Measurements from ENCODE around the gene USP12.
"Not testable (repeated sequence)": the region's sequence is repeated elsewhere in the genome, so short reads cannot be mapped to it uniquely, and the experiment has no call there.

Gene USP12, protein sequence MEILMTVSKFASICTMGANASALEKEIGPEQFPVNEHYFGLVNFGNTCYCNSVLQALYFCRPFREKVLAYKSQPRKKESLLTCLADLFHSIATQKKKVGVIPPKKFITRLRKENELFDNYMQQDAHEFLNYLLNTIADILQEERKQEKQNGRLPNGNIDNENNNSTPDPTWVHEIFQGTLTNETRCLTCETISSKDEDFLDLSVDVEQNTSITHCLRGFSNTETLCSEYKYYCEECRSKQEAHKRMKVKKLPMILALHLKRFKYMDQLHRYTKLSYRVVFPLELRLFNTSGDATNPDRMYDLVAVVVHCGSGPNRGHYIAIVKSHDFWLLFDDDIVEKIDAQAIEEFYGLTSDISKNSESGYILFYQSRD

DNA sequence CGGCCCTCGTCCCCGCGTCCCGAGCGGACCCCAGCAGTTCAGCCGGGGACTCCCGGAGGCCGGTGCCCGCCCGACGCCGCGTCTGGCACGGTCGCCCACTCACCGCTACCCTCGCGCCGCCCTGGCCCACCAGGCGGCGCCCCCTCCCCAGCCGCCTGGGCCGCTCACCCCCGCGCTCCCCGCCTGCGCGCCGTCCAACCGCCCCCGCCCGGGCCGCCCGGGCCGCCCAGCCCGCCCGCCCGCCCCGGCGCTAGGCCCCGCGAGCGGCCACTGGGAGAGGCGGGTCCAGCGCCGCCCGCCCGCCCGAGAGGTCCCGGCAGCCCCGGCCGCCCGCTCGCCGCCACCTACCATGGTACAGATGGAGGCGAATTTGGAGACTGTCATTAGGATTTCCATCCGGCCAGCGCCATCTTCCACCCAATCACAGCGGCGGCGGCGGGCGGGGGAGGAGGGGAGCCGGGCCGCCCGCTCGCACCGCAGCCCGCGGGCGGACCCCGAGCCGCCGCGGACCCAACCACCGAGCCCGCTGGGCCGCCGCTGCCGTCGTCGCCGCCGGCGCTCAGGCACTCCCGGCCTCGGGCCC lies at the start of gene USP12:
Gene USP12 (minus strand): TSS at position 568 of the 583 bp plus-strand sequence. CDS start 172 bp downstream, at position 396.
- DNase-seq (ENCODE audit: low spot score), result no peak

DNA sequence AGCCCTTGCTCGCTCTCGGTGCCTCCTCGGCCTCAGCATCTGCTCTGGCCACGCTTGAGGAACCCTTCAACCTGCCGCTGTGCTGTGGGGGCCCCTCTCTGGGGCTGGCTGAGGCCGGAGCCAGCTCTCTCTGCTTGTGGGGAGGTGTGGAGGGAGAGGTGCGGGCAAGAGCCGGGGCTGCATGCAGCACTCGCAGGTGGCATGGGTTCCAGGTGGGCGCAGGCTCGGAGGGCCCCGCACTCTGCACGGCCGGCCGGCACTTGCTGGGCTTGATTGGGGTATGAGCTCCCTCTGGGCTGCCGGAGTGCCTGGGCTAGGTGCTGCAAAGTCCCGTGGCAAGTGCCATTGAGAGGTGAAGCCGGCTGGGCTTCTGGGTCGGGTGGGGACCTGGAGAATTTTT lies 48.0 kb upstream of the USP12 start:
- no peak for DNase-seq (ENCODE audit: low spot score)

DNA sequence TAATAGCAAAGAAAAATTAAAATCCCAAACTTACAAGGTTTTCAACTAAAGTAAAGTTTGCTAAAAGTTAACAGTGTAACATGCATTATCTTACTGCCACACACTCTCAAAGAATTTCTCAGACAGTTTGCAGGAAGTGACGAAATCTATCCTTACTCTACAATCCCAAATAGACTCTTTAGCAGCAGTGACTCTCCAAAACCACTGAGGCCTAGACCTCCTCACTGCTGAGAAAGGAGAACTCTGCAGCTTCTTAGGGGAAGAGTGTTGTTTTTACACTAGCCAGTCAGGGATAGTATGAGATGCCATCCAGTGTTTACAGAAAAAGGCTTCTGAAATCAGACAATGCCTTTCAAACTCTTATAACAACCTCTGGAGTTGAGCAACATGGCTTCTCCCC lies 47.2 kb upstream of the USP12 start:
- DNase-seq (ENCODE audit: low spot score), result not testable (repeated sequence)

DNA sequence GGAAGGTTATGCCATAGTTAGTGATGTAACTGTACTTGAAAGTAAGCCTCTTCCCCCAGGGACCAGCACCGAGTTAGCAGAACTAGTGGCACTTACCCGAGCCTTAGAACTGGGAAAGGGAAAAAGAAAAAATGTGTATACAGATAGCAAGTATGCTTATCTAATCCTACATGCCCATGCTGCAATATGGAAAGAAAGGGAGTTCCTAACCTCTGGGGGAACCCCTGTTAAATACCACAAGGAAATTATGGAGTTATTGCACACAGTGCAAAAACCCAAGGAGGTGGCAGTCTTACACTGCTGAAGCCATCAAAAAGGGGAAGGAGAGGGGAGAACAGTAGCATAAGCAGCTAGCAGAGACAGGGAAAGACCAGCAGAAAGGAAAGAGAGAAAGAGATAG lies 46.2 kb upstream of the USP12 start:
- not testable (repeated sequence) for DNase-seq (ENCODE audit: low spot score)

DNA sequence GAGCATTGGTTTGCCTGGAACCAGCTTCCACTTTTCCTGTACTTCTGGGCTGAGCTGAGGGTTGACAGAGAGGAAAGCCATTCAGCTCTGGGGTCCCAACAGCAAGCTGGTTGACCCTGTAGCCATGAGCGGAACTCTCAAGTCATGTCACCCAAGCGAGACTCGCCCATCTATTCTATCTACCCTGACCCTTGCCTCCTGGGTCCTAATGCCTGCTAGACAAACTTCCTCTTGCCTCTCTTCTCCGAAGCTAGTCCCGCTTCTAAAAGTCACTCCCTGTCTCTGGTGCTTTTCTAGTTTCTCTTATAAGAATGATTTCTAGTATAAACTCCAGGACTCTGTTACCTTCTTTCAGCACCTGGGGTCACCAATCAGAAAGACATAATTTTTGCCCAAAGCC lies 41.8 kb upstream of the USP12 start:
- not testable (repeated sequence) for DNase-seq (ENCODE audit: low spot score)

DNA sequence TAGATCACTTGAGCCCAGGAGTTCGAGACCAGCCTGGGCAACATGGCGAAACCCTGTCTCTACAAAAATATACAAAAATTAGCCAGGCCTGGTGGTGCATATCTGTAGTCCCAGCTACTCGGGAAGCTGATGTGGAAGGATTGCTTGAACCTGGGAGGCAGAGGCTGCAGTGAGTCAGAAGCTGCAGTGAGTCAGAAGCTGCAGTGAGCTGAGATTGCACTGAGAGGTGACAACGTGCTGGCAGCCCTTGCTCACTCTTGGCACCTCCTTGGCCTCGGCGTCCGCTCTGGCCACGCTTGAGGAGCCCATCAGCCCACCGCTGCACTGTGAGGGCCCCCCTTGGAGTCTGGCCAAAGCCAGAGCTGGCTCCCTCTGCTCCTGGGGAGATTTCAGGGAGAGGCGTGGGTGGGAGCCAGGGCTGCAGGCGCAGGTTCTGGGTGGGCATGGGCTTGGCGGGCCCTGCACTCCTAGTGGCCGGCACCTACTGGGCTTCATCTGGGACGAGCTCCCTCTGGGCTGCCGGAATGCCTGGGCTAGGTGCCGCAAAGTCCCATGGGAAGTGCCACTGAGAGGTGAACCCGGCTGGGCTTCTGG lies 40.3 kb upstream of the USP12 start:
- no peak for DNase-seq (ENCODE audit: low spot score)

DNA sequence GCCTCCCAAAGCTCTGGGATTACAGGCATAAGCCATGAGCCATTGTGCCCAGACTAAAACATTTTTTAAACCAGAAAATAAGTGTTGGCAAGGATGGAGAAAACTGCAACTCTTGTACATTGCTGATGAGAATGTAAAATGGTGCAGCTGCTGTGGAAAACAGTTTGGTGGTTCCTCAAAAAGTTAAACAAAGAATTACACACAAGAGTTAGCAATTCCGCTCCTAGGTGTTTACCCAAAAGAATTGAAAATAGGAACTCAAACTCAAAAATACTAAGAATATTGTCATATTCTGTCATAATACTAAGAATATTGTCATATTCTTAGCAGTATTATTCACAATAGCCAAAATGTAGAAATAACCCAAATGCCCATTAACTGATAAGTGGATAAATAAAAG lies 39.7 kb upstream of the USP12 start:
- DNase-seq (ENCODE audit: low spot score), result no peak

DNA sequence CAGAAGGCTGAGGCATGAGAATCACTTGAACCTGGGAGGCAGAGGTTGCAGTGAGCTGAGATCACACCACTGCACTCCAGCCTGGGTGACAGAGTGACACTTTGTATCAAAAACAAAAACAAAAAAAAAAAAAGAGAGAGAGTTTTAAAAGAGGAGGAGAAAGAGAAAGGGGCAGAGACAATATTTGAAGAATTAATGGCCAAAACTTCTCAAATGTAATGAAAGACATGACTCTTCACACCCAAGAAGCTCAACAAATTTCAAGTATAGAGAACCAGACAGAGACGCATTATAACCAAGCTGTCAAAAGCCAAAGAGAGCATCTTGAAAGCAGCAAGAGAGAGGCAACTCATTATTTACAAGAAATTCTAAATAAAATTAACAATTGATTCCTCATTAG lies 36.9 kb upstream of the USP12 start:
- no peak for DNase-seq (ENCODE audit: low spot score)

DNA sequence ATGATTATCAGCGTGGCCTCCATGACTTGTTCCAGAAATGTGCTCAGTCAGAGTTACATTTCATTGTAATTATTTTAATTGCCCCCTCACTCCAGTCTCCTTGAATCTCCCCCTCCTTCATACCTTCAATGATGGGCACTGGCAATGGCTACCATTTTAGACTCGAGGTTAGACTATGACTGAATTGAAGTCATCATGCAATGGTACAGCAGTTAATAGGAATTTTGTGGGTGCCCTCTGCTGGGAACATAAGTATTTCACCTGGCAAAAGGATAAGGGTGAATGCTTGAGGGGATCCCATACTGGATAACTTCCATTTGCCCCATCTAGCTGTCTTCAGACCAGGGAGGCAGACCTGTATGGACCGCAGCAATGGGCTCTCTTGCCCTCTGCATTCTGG lies 32.2 kb upstream of the USP12 start:
- DNase-seq (ENCODE audit: low spot score), result peak; percentile 11

DNA sequence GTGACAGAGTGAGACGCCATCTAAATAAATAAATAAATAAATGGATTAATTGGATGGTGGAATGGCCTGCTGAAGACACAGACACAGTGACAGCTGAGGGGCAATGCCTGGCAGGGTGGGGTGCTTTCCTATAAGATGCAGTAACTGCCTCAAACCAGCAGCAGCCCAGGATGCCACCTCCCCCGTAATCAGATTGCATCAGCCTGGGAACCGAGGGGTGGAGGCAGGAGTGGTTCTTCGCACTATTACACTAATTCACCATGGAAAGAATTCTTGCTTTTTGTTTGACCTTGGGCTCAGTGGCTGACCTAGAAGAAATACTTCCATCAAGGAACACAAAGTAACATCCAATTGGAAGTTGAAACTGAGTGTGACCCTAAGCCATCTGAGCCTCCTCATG lies 31.6 kb upstream of the USP12 start:
- no peak for DNase-seq (ENCODE audit: low spot score)

DNA sequence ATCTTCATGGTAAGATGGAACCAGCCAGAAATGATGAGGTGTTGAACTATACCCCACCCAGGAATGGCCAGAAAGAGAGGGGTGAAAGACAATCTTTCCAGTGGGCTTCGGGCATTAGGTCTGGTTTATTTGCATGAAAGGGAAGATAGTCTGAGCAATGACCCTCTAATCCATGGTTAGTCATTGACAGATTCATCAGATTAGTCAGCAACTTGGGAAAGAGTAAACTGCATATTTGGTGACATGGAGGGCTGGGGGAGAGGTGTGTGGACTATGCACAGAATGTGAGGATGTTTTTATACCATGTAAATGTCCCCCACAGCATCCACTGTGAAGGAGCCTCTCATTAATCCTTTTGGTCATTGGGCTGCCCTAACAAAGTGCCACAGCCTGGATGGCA lies 30.1 kb upstream of the USP12 start:
- DNase-seq (ENCODE audit: low spot score), result no peak

DNA sequence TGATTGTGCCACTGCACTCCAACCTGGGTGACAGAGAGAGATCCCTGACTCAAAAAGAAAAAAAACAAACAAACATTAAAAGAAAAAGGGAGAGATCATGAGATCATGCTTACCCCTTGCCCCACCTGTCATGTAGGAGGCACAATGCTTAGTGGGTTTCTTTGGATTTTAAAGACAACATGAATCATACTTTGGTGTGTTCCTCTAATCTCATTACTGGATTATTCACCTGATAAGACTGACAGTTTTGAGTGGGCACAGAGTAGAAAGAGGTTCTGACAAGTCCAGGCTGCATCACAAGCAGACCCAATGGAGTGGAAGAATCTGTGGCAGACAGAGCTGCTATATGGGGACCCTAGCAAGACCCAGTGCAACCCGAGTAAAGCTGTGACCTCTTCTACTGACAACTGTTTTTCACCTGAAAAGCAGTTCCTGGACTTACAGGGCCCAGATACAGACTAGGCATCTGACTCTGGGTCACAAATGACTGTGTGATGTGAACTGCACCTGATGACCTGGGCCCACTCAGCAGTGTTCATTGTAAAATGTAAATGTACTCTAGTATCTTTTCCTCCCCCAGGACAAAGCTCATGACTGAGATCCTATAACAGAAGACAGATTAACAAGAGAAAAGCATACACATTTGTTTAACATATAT lies 28.9 kb upstream of the USP12 start:
- DNase-seq (ENCODE audit: low spot score), result no peak

DNA sequence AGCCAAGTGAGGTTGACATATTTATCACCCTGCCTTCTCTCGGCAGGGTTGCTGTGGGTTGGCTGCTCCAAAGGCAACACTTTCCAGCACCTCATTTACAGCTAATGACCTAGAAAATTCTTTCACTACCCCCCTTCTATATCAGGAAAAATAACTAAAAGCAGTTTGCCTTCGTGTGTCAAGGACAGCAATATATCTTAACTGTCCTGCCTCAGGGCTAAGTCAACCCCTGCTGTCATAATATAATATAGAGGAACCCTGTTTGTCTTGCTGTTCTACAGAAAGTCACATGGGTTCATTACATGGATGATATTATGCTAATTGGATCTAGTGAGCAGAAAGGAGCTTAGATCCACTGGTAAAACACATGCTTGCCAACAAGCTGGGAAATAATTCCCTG lies 28.1 kb upstream of the USP12 start:
- no peak for DNase-seq (ENCODE audit: low spot score)

DNA sequence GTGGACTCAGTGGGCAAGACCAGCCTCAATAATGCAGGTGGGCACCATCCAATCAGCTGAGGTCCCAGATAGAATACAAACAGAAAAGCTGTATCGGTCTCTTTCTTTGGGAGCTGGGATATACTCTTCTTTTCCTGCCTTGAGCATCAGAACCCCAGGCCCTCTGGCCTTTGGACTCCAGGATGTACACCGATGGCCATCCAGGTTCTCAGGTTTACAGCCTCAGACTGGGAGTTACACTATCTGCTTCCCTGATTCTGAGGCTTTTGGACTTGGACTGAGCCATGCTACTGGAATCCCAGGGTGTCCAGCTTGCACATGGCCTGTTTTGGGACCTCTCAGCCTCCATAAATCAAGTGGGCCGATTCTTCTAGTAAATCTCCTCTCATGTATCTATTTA lies 27.6 kb upstream of the USP12 start:
- DNase-seq (ENCODE audit: low spot score), result no peak

DNA sequence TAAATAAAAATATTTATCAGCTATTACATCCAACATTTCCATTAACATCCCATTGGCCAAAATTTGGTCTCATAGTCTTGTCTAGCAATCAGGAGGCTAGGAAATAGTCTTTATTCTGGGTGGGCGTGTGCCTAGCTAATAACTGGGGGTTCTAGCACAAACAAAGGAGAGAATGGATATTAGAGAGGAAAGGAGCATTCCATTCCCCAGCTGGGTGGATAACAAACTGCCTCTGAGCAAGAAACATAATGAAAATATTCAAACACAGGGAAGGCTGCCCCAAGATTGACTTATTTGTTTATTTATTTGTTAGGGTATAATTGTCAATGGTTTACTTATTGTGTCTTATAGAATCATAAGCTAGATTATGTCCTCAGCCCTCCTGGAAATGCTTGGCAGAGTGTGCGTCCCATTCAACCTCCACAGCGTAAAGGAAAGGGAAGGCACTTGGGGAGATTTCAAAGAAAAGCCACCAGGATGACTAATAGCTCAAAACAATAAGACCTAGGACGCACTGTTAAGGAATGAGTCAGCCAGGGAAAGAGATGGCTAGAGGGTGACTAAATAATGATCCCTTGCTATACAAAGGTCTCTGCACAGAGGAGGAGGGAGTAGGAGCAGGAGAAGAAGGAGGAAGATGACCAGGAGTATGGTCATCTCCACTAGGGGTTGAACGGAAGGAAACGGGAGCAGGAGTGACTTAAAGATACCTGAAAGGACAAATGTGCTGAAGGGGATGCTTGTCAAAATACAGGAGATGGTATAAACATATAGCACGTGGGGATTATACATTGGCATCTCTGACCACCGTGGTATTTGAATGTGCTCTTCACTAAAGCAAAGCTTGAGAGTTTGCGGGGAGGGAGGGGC lies 23.5 kb upstream of the USP12 start:
- DNase-seq (ENCODE audit: low spot score), result peak; percentile 11

DNA sequence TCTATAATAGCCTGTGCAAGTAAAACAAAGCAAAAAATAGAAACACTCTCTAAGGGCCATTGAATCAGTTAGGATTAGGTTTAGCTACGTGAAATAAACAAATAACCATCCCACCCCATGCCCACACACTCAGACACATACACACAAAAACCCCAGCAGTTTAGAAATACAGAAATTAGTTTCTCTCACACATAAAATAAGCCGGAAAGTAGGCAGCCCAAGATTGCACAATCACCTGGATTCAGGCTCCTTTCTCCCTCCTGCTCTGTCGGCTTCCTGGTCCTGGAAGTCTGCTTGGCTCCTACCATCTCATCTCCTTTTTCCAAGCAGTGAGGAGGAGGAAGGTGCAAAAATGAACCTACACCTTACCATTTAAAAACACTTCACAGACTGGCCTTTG lies 22.6 kb upstream of the USP12 start:
- DNase-seq (ENCODE audit: low spot score), result no peak

DNA sequence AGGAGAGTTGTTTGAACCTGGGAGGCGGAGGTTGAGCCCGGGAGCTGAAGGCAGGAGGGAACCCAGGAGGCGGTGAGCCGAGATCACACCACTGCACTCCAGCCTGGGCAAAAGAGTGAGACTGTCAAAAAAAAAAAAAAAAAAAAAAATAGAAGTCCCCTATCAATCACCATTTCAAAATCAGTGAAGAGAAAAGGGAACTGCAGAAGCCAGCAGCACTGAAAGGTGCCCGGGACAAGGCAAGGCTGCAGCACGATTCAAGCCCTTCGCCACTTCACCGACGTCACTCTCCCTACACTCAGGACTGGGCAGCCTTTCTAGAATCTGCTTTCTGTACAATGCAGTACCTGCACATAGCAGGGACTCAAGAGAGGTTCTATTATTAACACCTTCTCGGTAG lies 21.9 kb upstream of the USP12 start:
- DNase-seq (ENCODE audit: low spot score), result no peak

DNA sequence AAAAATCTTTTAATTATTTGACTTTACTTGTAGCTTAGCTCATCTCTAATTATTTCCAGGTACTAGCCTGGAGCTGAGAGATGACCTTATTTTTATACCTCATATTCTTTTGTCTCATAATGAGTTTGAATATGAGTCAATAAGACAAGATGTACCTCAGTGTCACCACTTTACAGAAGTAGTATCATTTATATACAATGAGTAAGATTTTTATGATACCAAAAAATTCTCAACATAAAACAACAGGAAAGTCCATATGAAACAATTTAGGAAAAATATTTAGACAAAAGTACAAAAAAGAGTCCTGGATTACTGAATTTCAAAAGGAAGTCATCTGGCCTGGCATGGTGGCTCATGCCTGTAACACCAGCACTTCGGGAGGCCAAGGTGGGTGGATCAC lies 21.4 kb upstream of the USP12 start:
- DNase-seq (ENCODE audit: low spot score), result no peak

DNA sequence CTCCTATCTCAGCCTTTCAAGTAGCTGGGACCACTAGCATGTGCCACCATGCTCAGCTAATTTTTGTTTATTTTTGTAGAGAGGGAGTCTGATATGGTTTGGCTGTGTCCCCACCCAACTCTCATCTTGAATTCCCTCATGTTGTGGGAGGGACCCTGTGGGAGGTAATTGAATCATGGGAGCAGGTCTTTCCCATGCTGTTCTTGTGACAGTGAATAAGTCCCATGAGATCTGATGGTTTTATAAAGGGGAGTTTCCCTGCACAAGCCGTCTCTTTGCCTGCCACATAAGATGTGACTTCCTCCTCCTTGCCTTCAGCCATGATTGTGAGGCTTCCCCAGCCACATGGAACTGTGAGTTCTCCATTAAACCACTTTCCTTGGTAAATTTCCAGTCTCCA lies 20.8 kb upstream of the USP12 start:
- DNase-seq (ENCODE audit: low spot score), result not testable (repeated sequence)

DNA sequence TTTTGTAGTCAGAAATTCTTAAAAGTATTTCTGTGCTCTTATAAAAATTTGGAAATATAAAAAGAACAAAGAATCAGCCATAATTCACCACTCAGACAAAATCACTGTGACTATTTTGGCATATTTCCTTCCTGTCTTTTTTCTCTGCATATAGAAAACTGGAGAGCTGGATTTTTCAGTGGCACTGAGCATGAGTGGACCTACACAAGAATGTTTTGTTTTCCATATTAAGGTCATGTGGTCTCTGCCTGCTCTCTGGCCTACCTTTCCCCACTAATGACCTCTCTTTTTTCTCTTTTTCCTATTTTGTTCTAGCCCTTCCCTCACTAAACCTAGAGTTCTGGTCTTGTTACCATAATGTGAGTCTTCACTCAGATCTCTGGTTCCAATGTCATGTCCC lies 17.6 kb upstream of the USP12 start:
- no peak for DNase-seq (ENCODE audit: low spot score)

DNA sequence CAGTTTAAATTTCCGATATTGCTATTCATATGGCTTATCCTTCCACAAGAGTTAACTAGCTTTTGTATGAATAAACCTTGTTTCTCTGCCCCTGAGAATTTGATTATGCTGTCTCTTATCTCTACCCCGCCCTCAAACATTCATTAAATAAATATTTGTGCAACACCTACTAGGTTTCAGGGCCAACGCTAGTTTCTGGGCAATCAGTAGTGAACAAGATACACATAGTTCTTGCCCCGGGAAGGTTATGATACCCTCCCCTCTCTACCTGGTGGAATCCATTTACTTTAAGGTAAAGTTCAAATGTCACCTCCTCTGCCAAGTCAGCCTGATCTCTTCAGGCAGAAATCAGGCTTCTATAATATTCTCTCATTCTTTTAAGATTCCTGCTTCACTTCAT lies 16.6 kb upstream of the USP12 start:
- no peak for DNase-seq (ENCODE audit: low spot score)

DNA sequence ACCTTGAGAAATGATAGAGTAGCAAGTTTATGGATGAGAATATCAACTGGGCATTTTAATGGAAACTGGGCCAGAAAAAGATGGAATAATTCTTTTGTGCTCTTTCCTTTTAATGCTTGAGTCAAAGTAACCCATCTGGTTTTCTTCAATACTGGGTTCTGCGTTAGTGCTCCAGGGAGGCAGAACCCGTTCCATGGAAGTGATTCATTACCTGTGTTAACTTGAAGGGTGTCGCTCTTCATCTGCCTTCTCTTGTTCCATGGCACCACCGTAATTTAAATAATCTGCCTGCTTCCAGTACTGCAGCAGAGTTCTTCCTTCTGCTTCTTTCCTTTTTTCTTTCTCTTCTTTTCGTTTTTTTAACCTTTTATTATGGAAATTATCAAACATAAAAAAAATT lies 14.7 kb upstream of the USP12 start:
- no peak for DNase-seq (ENCODE audit: low spot score)

All from pons (tissue), 1 donor.